Activated CD8-positive, alpha-beta memory T cell treated with anti-CD3 and anti-CD28 coated beads for 1 hour (primary cell): ENCODE measurements around the gene SYF2.
"Not testable (repeated sequence)": the region's sequence is repeated elsewhere in the genome, so short reads cannot be mapped to it uniquely, and the experiment has no call there.

ENCODE experiments used
- DNase-seq, 2 donors: peaks; one replicate each; pipeline ENCODE4 v3.0.0-alpha.2; 2020; ENCODE audit warnings: low read depth in 1 of 2; ENCODE audit errors: extremely low read depth in 1 of 2

Gene SYF2

DNA sequence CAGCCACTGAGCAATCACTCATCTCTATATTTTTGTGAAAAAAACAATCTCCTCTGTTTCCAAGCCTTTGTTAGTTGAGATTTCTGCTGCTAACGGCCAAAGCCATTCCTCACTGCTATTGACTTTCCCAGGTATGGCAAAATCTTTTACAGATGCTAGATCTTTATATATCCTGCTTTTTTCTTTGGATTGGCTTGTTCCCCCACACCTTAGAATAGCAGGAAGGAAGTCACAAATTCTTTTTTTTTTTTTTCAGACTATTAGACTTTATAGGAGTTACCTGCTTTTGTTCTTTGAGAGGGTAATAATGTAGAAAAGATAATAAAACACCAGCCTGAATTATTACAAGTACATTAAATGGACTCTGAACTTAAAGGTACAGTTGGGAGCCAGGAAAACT lies 24.2 kb downstream of the SYF2 start:
- no peak for DNase-seq

DNA sequence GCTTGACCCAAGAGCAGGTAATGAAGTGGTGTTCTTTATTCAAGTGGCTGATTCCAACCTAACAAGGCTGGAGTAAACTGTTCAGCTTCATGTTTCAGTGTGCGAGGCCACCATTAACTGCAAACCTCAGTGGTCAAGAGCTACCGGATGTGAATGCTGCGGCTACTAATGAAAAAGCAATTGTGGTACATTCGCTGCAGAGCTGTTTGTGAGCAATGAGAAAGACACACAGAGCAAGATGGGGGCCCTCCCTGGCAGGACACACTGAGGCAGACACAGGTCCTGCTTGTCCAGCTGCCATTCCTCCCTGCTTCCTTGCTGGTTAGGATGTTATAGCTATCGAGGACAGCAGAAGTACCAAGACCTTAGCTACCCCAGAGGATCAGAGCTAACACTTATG lies 26.1 kb downstream of the SYF2 start:
- DNase-seq, result no peak

DNA sequence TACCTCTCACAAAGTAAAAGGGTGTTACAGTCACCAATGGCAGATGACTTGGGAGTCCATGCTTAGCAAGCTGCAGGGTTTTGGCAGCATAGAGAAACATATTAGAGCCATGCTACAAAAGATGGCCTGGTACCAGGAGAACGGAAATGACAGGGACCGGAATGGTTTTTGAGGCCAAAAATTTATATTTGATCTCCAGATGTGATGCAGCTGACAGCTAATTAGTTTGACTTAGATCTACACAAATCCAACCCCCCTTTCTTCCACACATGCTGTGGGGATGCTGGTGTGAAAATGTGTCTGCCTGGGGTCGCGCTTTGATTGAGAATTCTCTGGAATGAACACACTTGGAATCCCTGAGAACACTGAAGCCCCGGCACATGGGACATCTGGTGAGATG lies 26.5 kb downstream of the SYF2 start:
- DNase-seq, result no peak

GRCh38 chr1:25204797-25205480 lies 27.4 kb downstream of the SYF2 start:
- no peak for DNase-seq

GRCh38 chr1:25201006-25201405 lies 31.3 kb downstream of the SYF2 start:
- no peak for DNase-seq

- DNase-seq, result no peak
These were observed 32.3 kb downstream of the SYF2 start for GRCh38 chr1:25199819-25200620.

DNA sequence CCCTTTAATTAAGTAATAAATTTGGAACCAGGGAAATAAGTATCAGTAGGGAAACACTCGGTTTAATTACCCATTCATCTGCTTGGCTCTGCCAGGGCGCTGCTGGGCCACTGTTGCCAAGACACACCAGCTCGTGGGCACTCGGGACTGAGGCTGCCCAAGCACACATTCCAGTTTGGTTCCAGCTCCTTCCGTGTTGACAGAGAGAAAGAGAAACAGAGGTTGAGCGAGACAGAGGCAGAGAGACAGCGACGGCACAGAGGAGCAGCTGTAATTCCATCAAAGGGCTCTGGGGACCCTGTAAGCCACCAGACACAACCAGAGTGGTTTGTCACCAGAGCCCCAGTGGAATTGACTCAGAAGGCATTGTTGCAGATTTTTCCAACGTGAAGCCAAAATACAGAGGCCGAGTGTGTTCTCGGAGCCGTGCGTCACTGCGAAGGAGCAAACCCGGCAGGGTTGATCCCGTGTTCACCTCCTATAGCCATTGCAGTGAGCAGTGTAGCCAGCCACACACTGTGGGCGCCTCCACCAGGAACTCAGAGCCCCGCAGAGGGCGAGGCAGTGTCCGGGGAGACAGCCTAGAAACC lies 33.5 kb downstream of the SYF2 start:
- no peak for DNase-seq

DNA sequence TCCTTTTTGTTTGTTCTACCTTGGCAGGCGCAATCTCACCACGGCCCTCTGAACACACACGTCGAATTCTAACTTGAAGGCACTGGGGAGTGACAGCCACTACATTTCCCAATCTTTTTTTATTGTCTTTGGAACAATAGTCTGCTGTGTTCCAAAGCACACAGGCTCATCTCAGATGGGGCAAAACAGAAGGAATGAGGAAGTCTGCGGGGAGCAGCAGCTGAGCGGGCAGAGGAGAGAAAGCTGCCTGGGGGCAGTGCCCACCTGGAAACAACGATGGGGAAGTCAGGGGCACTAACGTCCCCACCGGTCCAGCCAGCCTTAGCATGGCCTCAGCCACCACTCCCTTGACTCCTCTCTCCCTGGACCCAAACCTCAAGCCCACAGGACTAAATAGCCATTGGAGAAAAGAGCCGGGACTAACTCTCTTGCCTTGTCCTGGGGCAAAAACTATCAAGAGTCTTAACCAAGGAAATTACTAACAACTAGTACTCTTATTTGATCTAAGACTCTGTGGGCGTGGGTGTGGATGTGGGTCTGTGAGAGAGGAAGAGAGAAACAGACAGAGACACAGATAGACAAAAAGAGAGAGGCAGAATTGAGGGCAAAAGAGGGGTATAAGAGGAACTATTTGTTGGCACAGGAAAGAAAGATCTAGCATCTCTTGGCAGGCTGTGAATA lies 34.2 kb downstream of the SYF2 start:
- DNase-seq, result no peak

DNA sequence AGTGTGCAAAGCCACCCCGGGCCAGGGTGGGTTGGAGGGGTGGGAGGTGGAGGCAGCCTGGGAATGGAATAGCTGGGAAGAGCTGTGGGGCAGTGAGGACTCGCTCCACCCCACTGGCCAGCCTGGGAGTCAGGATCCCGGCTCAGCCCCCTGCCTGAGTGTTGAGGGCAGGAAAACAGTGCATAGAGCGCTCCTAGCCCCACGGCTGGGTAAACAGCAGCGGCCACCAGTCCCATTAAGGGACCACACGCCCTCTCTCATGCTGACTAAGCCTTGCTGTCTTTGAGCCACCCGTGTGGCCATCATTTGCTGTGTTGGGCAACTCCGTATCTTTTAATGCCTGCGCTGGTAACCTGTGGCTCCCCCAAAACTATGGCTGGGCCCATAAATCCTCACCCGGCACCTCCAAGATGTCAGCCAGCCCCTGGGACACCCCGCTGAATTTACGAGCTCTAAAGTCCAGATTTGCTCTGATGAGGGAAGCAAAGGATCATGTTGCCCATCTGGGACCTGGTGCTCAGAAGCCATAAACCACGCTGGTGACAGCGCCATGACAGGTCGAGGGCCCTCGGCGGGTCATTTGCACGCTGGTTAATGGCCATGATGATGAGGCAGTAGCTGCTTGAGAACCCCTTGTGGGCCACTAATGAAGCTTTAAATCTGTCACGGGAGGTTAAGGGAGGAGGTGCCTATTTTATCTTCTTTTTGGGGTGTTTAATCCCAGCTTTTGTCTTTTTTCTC lies 34.9 kb downstream of the SYF2 start:
- no peak for DNase-seq

GRCh38 chr1:25196830-25197229 lies 35.5 kb downstream of the SYF2 start:
- DNase-seq, result no peak

DNA sequence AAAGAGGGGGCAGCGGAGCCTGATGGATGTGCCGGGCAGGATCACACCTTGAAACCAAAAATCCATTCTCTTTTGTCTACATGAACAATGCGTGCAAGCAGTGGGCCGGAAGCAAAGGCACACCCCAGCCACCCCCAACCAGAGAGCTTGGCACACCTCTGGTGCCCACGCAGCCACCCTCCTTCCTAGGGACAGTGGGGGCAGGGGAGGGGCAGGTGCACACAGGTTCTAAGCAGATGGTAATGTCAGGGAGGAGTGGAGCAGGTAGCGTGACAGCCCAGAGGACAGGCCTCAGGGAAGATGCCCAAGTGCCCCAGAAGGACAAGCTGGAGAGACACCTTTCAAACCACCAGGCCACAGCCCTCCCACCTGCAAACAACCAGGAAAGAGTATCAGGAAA lies 36.5 kb downstream of the SYF2 start:
- DNase-seq, result no peak

DNA sequence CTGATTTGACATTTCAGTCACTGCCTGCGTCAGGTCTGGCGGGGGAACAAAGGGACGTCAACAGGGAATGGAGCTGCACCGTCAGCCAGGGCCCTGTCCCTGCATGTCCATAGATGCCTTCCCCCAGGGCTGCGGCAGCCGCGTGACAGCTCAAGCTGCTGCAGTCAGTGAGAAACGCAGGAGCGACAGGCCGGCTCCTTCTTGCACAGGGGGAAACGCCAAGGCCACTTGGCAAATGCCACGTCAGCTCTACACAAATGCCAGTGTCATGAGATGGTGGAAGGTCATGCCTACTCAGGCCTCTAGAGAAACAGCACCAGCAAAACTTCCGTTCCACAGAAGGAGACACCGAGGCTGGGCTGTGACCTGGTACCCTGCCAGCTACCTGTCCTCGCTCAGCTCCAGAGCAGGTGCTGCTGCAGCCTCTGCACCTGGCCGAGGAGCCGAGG lies 37.7 kb downstream of the SYF2 start:
- no peak for DNase-seq

GRCh38 chr1:25194054-25194453 lies 38.2 kb downstream of the SYF2 start:
- DNase-seq, result no peak

GRCh38 chr1:25193229-25193628 lies 39.1 kb downstream of the SYF2 start:
- no peak for DNase-seq

- no peak for DNase-seq
These were observed 40.1 kb downstream of the SYF2 start for GRCh38 chr1:25192154-25192553.

DNA sequence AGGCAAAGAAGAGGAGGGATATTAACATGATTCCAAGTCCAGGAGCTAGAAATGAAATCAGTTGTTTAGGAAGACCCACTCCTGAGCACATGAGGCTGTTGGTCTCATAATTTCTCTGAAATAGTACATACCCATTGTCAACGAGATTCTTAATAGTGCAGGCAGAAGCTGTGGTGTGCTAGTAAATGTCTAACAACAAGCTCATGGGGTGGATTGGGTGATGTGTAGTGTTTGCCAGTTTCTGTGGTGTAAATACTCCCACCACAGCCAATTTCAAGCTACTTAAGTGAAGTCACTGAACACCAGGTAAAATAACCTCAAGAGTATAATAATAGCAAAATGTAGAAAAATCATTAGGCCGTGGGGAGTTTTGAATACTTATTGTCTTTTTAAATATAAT lies 42.0 kb downstream of the SYF2 start:
- no peak for DNase-seq

GRCh38 chr1:25187904-25188303 lies 44.4 kb downstream of the SYF2 start:
- DNase-seq, result not testable (repeated sequence)

DNA sequence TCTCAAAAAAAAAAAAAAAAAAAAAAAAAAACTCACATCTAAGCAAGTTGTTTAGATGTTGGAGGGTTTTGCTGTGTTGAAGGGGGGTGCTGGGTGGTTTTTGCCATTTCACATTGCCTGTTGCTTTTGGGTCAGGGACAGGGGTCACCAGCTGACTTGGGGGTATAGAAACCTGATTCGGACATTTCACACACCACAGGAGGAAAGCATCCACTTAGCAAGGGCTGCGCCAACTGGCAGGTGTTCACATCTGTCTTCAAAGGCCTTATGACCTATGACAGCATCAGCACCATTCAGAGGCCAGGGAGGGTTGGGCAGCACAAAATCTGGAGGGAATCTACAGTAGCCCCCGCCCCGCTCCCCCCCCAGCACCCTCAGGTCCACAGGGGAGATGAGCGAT lies 45.2 kb downstream of the SYF2 start:
- DNase-seq, result no peak

DNA sequence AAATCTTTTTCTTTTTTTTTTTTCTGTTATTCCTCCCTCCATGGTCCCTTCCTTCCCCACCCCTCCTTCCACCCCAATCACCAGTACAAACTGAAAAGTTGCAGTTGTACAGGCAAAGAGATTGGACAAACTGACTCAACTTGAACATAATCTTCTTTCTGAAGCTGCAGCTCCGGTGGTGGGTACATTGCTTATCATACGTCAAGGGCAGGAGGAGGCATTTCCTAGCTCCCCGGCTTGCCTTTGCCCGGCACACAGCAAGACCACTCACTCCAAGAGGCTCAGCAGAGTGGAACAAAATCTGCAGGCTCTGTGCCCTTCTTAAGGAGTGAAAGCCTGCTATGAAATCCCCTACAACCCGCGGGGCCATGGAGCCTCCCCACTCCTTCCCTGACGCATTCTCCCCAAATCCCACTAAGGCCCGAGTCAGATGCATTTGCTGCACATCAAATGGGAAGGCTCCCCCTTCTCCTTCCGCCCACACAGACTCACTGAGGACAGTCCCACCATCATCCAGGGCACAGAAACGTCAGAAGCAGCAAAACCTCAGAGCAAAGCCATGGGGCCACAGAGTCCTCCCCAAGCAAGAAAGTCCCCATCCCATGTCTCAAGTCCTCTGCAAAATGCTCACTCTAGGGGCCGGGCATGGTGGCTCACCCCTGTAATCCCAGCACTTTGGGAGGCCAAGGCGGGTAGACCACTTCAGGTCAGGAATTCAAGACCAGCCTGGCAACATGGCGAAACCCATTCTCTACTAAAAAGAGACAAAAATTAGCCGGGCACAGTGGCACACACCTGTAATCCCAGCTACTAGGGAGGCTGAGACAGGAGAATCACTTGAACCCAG lies 45.9 kb downstream of the SYF2 start:
- no peak for DNase-seq
